K562 (cell line): ENCODE data around the gene DTNB. TPM values are rescaled to one million over a fixed set of nuclear protein-coding genes. Genes with fewer than 3 reads are reported as not detected.

ENCODE experiments used
- ATAC-seq: fragments of 200-7000 bp; cut with Tn5 transposase; 3 replicates; pipeline ENCODE4 v1.9.1; 2020; ENCODE audit warnings: moderate library complexity
- BruUV-seq: library from RNA; stranded (reverse); fragments of 400-500 nt; replicated peaks from 2 replicates; lab custom pipeline; 2021; lab: Mats Ljungman, UMichigan
- CTCF ChIA-PET: fragments of 300-600 bp; formaldehyde crosslinking; extraction: SDS; loops from one replicate; lab custom pipeline; 2021; ENCODE audit warnings: low intra/inter-chr PET ratio; lab: Yijun Ruan, JAX
- POLR2A ChIA-PET: fragments of 300-600, 350-650 bp; sonication (Branson Sonifier 250); formaldehyde crosslinking; extraction: SDS; loops from one replicate; lab custom pipeline; 2021; ENCODE audit warnings: antibody characterized with exemption, inconsistent platforms; lab: Yijun Ruan, JAX
- DNase-seq, 4 experiments: peaks; one replicate each; pipeline versions ENCODE4 v3.0.0 to v3.0.0-alpha.2; 2011 to 2018; ENCODE audit warnings: low spot score in 3 of 4, mixed read lengths in 3 of 4; ENCODE audit errors: extremely low read depth in 1 of 4
- FAIRE-seq: peaks from 2 replicates; lab custom pipeline; 2011; peaks lifted over from hg19 to GRCh38; lab: Jason Lieb, UNC
- H2AFZ ChIP-seq: 2 replicates; pipeline ENCODE4 v1.6.0; 2011; ENCODE audit warnings: low read depth, low read length, control low read depth, inconsistent platforms
- H3K27ac ChIP-seq: fragments of 200-600 bp; 3 replicates; pipeline ENCODE4 v1.8.0; 2011; ENCODE audit warnings: low read depth, mild to moderate bottlenecking, control low read depth, inconsistent platforms, low read length, moderate library complexity, mixed read lengths; ENCODE audit errors: extremely low read depth
- H3K27me3 ChIP-seq, 2 experiments: fragments of 300-600 bp in 1 of 2; 2 replicates in 1 of 2; 3 replicates in 1 of 2; pipeline versions ENCODE4 v1.6.0 to v1.8.0; 2011; ENCODE audit warnings: inconsistent platforms in 2 of 2, low read length in 2 of 2, mild to moderate bottlenecking in 1 of 2, mixed read lengths in 1 of 2, moderate library complexity in 1 of 2; ENCODE audit not compliant: control insufficient read depth in 2 of 2, insufficient read depth in 2 of 2
- H3K36me3 ChIP-seq: fragments of 300-600 bp; 3 replicates; pipeline ENCODE4 v1.8.0; 2011; ENCODE audit warnings: mild to moderate bottlenecking, low read length, inconsistent platforms; ENCODE audit not compliant: control insufficient read depth, insufficient read depth
- H3K4me1 ChIP-seq, 2 experiments: fragments of 200-600 bp in 1 of 2; replicated peaks in 1 of 2; 2 replicates in 1 of 2; 3 replicates in 1 of 2; pipeline versions ENCODE4 v1.5.1 to v1.8.0; 2011; ENCODE audit warnings: inconsistent platforms in 2 of 2, low read length in 2 of 2, mild to moderate bottlenecking in 1 of 2, mixed read lengths in 1 of 2, moderate library complexity in 1 of 2; ENCODE audit not compliant: control insufficient read depth in 2 of 2, insufficient read depth in 2 of 2
- H3K4me2 ChIP-seq: 2 replicates; pipeline ENCODE4 v1.6.1; 2011; ENCODE audit warnings: low read length, control low read depth, inconsistent platforms, mixed read lengths; ENCODE audit not compliant: insufficient read depth
- H3K4me3 ChIP-seq: fragments of 200-600 bp; sonication (generic), shearing (Covaris generic); 2 replicates; pipeline ENCODE4 v1.5.1; 2016; ENCODE audit warnings: control low read depth, inconsistent platforms
- H3K79me2 ChIP-seq: fragments of 200-600 bp; 3 replicates; pipeline ENCODE4 v1.8.0; 2011; ENCODE audit warnings: low read length, inconsistent platforms; ENCODE audit not compliant: control insufficient read depth, insufficient read depth
- H3K9ac ChIP-seq, 2 experiments: 2 replicates each; pipeline versions ENCODE4 v1.6.0 to v1.6.1; 2011; ENCODE audit warnings: low read depth in 2 of 2, low read length in 2 of 2, control low read depth in 1 of 2, inconsistent platforms in 1 of 2, mild to moderate bottlenecking in 1 of 2, mixed read lengths in 1 of 2; ENCODE audit not compliant: insufficient read depth in 1 of 2
- H3K9me1 ChIP-seq: one replicate; pipeline ENCODE4 v1.6.0; 2011; ENCODE audit warnings: inconsistent platforms, mild to moderate bottlenecking, low read length, moderate library complexity; ENCODE audit not compliant: control insufficient read depth, insufficient read depth
- H3K9me3 ChIP-seq: replicated peaks from 2 replicates; pipeline ENCODE4 v1.5.1; 2011; ENCODE audit warnings: low read depth, low read length, inconsistent platforms; ENCODE audit not compliant: control insufficient read depth, insufficient read depth
- H4K20me1 ChIP-seq: replicated peaks from 2 replicates; pipeline ENCODE4 v1.6.1; 2011; ENCODE audit warnings: low read length, inconsistent platforms, mixed read lengths; ENCODE audit not compliant: control insufficient read depth, insufficient read depth
- ARHGAP35 ChIP-seq: fragments of 450-650 bp; IDR thresholded peaks from 2 replicates; pipeline ENCODE4 v1.6.1; 2018; ENCODE audit not compliant: partially characterized antibody
- BRD9 ChIP-seq: fragments of 450-650 bp; IDR thresholded peaks from 2 replicates; pipeline ENCODE4 v1.6.1; 2018; ENCODE audit warnings: low read depth; ENCODE audit not compliant: partially characterized antibody
- CCNT2 ChIP-seq: IDR thresholded peaks from 2 replicates; pipeline ENCODE4 v1.6.1; 2011; ENCODE audit warnings: borderline replicate concordance, low read depth, mild to moderate bottlenecking, moderate library complexity, mixed read lengths, low read length; ENCODE audit not compliant: insufficient read length; ENCODE audit errors: extremely low read depth
- E2F5 ChIP-seq: sonication (generic); formaldehyde crosslinking; IDR thresholded peaks from 2 replicates; pipeline ENCODE4 v1.8.0; 2022; ENCODE audit warnings: mild to moderate bottlenecking, missing genetic modification reagents
- MLX ChIP-seq, 2 experiments: fragments of 450-650 bp in 1 of 2; sonication (generic) in 1 of 2; formaldehyde crosslinking; conservative IDR thresholded peaks; 2 replicates each; pipeline versions ENCODE4 v1.4.0 to v1.8.1; 2020 to 2022; ENCODE audit warnings: mild to moderate bottlenecking in 1 of 2, missing genetic modification reagents in 1 of 2
- NONO ChIP-seq, 2 experiments: fragments of 200-400 bp in 1 of 2; fragments of 450-650 bp in 1 of 2; formaldehyde crosslinking in 1 of 2; IDR thresholded peaks; 2 replicates each; pipeline ENCODE4 v1.6.1; 2017; ENCODE audit warnings: low read depth in 2 of 2, mild to moderate bottlenecking in 2 of 2, moderate library complexity in 2 of 2, low read length in 1 of 2
- PKNOX1 ChIP-seq: fragments of 450-650 bp; IDR thresholded peaks from 2 replicates; pipeline ENCODE4 v1.6.1; 2016
- SMARCA4 ChIP-seq: fragments of 450-650 bp; IDR thresholded peaks from 2 replicates; pipeline ENCODE4 v1.6.1; 2016
- ZNF280A ChIP-seq: fragments of 450-650 bp; IDR thresholded peaks from 2 replicates; pipeline ENCODE4 v1.6.1; 2018; ENCODE audit warnings: mild to moderate bottlenecking, low read depth; ENCODE audit not compliant: partially characterized antibody
- ZNF282 ChIP-seq: sonication (generic); formaldehyde crosslinking; IDR thresholded peaks from 2 replicates; pipeline ENCODE4 v1.8.1; 2023; ENCODE audit warnings: missing genetic modification reagents
- ZNF384 ChIP-seq: IDR thresholded peaks from 2 replicates; pipeline ENCODE4 v1.6.1; 2012; ENCODE audit warnings: low read depth, low read length, improper control_type of control experiment
- WGBS: fragments of 100-300 bp; shearing (Covaris generic); methylation state at CpG from one replicate; pipeline ENCODE4 v1.1.6; 2016; ENCODE audit warnings: low coverage, mixed read lengths; ENCODE audit not compliant: insufficient coverage; ENCODE audit errors: missing lambda C conversion rate; 5-methylcytosine and 5-hydroxymethylcytosine counted together
- in situ Hi-C: fragments of 300-500 bp; cut with MboI; formaldehyde crosslinking; loops from 4 replicates; pipeline ENCODE4 v1.15.0; 2018; ENCODE audit warnings: inconsistent platforms, mixed read lengths
- intact Hi-C: fragments of 100-400 bp; cut with micrococcal nuclease; formaldehyde crosslinking; loops from 2 replicates; pipeline ENCODE4 v1.14.2; 2022
- polyA plus RNA-seq, 8 experiments: library from polyadenylated mRNA; depleted of rRNA in 4 of 8; stranded (reverse) in 5 of 8; unstranded in 3 of 8; fragments of >200 nt; fragmentation: Nextera tagmentation in 2 of 8; fragmentation: Illumina TruSeq in 1 of 8; extraction: Ambion mirVana in 2 of 8; extraction: Trizol in 1 of 8; gene quantifications; 2 replicates each; pipeline versions ENCODE4 v1.2.1 to v1.2.3, GENCODE V29; 2011 to 2014; ENCODE audit warnings: inconsistent platforms in 1 of 8, missing spikeins in 1 of 8
- total RNA-seq, 7 experiments: library from RNA; depleted of rRNA in 6 of 7; stranded (reverse); fragments of >200 nt in 6 of 7; fragmentation: Illumina TruSeq in 2 of 7; extraction: Trizol in 2 of 7; gene quantifications; 2 replicates each; pipeline versions ENCODE4 v1.2.1 to v1.2.3, GENCODE V29; 2011 to 2021; ENCODE audit warnings: low replicate concordance in 1 of 7

The DTNB gene
- total and polyA plus RNA-seq, 9 of the 15 experiments (the other 6 are each of a cell fraction or from before 2014, with no cell fraction given): 0.18 to 2.0 (median 0.77) TPM; not detected in 2

- no TSS peak for BruUV-seq
- ChIA-PET CTCF (no interaction called here), POLR2A (interaction anchor here (0.9 to 1.4 kb wide), 2 partner anchors 11 to 22 kb away, joined by 3 to 4 read pairs; no protein-coding TSS in a partner anchor)
- H3K27ac ChIP-seq: no peak overlapping the region
- H2AFZ ChIP-seq: 0 out of 2 replicates have a peak overlapping the region, but pooled peaks have one; percentile 1
- H3K4me1 ChIP-seq: no peaks in the 10 kb centered on the region; a peak in 1 of 5 replicates
- intact Hi-C loops (no loop called here), in situ Hi-C loops (no loop called here)
- no peaks in the 10 kb centered on the region for H3K9me3 ChIP-seq
- DNase-seq: no peak
- H3K9ac ChIP-seq: no peak overlapping the region
- no peak overlapping the region for H3K4me3 ChIP-seq
- H3K4me2 ChIP-seq: peak overlapping the region; percentile 35
- H3K27me3 ChIP-seq: peaks cover 14 to 39% of the 10 kb centered on the region in 2 experiments; a peak in 4 of 5 replicates
- no peak for FAIRE-seq
- no peaks in the 10 kb centered on the region for H4K20me1 ChIP-seq
- peak; percentile 46 for TF ChIP-seq ZNF384
- TF ChIP-seq BRD9: no peak
- no peak for TF ChIP-seq SMARCA4
- TF ChIP-seq PKNOX1: peak; percentile 29; the same call in 1 of the 2 replicates
- no peaks in the 10 kb centered on the region for H3K36me3 ChIP-seq
- peak; percentile 69; the same call in 2 of the 3 replicates for ATAC-seq
- under 1% methylated on average over 6 of the region's 6 CpGs for WGBS
- no peaks in the 10 kb centered on the region for H3K79me2 ChIP-seq
- H3K9me1 ChIP-seq: no peaks in the 10 kb centered on the region
These were observed 14.9 kb upstream of the DTNB start for GRCh38 chr2:25688236-25688635.

- Histone ChIP-seq H3K9me1 (no peaks in the 10 kb centered on the region), H4K20me1 (no peaks in the 10 kb centered on the region), H2AFZ (no peak overlapping the region), H3K4me1 (no peaks in the 10 kb centered on the region; a peak in 1 of 5 replicates), H3K27ac (no peak overlapping the region), H3K9ac (no peak overlapping the region), H3K79me2 (no peaks in the 10 kb centered on the region), H3K36me3 (no peaks in the 10 kb centered on the region), H3K4me2 (no peak overlapping the region), H3K9me3 (no peaks in the 10 kb centered on the region), H3K27me3 (peaks cover 10 to 33% of the 10 kb centered on the region in 2 experiments; a peak in 4 of 5 replicates), H3K4me3 (no peak overlapping the region)
- CTCF ChIA-PET: no interaction called here
- ATAC-seq (no peak), DNase-seq (no peak), FAIRE-seq (no peak)
- intact Hi-C loops (no loop called here), in situ Hi-C loops (no loop called here)
- WGBS: 14% methylated on average over 2 of the region's 2 CpGs
- BruUV-seq: no TSS peak
- POLR2A ChIA-PET: interaction anchor here (1.4 kb wide), 1 partner anchor 12 kb away, joined by 3 read pairs; no protein-coding TSS in a partner anchor
- no peak for TF ChIP-seq ZNF282 (CRISPR knock-in tag)
- no peak for TF ChIP-seq MLX (CRISPR knock-in tag; conservative IDR thresholded peaks at IDR 0.05)
- TF ChIP-seq ZNF280A: no peak
- no peak for TF ChIP-seq ARHGAP35
- no peak for TF ChIP-seq E2F5 (CRISPR knock-in tag)
- no peak for TF ChIP-seq NONO (IDR thresholded peaks at IDR 0.05; ENCODE audit: low read depth in 2 of 2, low read length in 1 of 2)
- no peak for TF ChIP-seq CCNT2
These were observed 12.4 kb upstream of the DTNB start for GRCh38 chr2:25685741-25686140.
